ENCODE measurements around the gene SLC27A5. TPM values are rescaled to one million over a fixed set of nuclear protein-coding genes. Genes with fewer than 3 reads are reported as not detected.

The SLC27A5 gene
- total and polyA plus RNA-seq, 3 donors from 2014 or later, result 29.1 to 63.6 (median 37.8) TPM

GRCh38 chr19:58555920-58556621, 44.3 kb upstream of the SLC27A5 start:
- TF ChIP-seq POLR2A (IDR thresholded peaks at IDR 0.05) (no peak), CTCF (IDR thresholded peaks at IDR 0.05) (no peak)
- H3K9me3 ChIP-seq, result no peaks in the 10 kb centered on the region
- H3K4me1 ChIP-seq, result peaks cover 42% of the 10 kb centered on the region
- H3K27me3 ChIP-seq, result no peaks in the 10 kb centered on the region
- no peaks in the 10 kb centered on the region for H3K36me3 ChIP-seq (ENCODE audit: low read depth, missing control alignments)
- 60 to 66% methylated on average over 10 to 16 of the region's 16 CpGs for WGBS, 2 donors
- H3K27ac ChIP-seq, result peak overlapping the region; percentile 66 to 100
- intact Hi-C loops (cut with DNase I; ENCODE audit: low total_unique reads), result no loop called here
- no peak for DNase-seq
- no peak overlapping the region for H3K4me3 ChIP-seq

GRCh38 chr19:58555369-58555885, 43.6 kb upstream of the SLC27A5 start:
- WGBS, 2 donors, result 0 to 26% methylated on average over 2 to 4 of the region's 4 CpGs
- intact Hi-C loops (cut with DNase I; ENCODE audit: low total_unique reads), result no loop called here
- H3K27me3 ChIP-seq, result no peaks in the 10 kb centered on the region
- no peak for TF ChIP-seq CTCF (IDR thresholded peaks at IDR 0.05)
- no peak for TF ChIP-seq POLR2A (IDR thresholded peaks at IDR 0.05)
- H3K4me3 ChIP-seq, result peak overlapping the region; percentile 68 to 79
- H3K4me1 ChIP-seq, result peaks cover 39% of the 10 kb centered on the region
- peak; percentile 15 for DNase-seq
- no peaks in the 10 kb centered on the region for H3K36me3 ChIP-seq (ENCODE audit: low read depth, missing control alignments)
- H3K9me3 ChIP-seq, result no peaks in the 10 kb centered on the region
- peak overlapping the region; percentile 66 to 93 for H3K27ac ChIP-seq

GRCh38 chr19:58554494-58555368, 42.9 kb upstream of the SLC27A5 start, which contains the start of gene CHMP2A:
Gene CHMP2A, minus strand, starts transcription at chr19:58555105. Its CDS starts 893 bp downstream, at chr19:58554212.
- Histone ChIP-seq H3K4me3 (peak within 1 kb of the TSS; percentile 68 to 79), H3K36me3 (ENCODE audit: low read depth, missing control alignments) (peaks cover 1% of the 10 kb centered on the region)
- TF ChIP-seq CTCF (IDR thresholded peaks at IDR 0.05) (no peak), POLR2A (IDR thresholded peaks at IDR 0.05) (no peak)

GRCh38 chr19:58553799-58554493, 42.2 kb upstream of the SLC27A5 start:
- Histone ChIP-seq H3K4me1 (peaks cover 30% of the 10 kb centered on the region), H3K36me3 (ENCODE audit: low read depth, missing control alignments) (peaks cover 4% of the 10 kb centered on the region)
- intact Hi-C loops (cut with DNase I; ENCODE audit: low total_unique reads), result no loop called here

More at GRCh38 chr19:58554494-58555368, 42.9 kb upstream of the SLC27A5 start, which contains the start of gene CHMP2A:
- Histone ChIP-seq H3K9me3 (no peaks in the 10 kb centered on the region), H3K4me1 (peaks cover 32% of the 10 kb centered on the region), H3K27ac (peak within 1 kb of the TSS; percentile 66 to 93), H3K27me3 (no peaks in the 10 kb centered on the region)
- WGBS, 2 donors, result 0% methylated on average over 24 to 55 of the region's 69 CpGs
- DNase-seq, result peak; percentile 98
- intact Hi-C loops (cut with DNase I; ENCODE audit: low total_unique reads), result no loop called here

More at GRCh38 chr19:58553799-58554493, 42.2 kb upstream of the SLC27A5 start:
- no peaks in the 10 kb centered on the region for H3K9me3 ChIP-seq
- TF ChIP-seq POLR2A (IDR thresholded peaks at IDR 0.05) (no peak), CTCF (IDR thresholded peaks at IDR 0.05) (no peak)
- WGBS, 2 donors, result 19% methylated on average over 18 of the region's 18 CpGs
- H3K4me3 ChIP-seq, result peak overlapping the region; percentile 68 to 79
- DNase-seq, result no peak
- peak overlapping the region; percentile 66 to 93 for H3K27ac ChIP-seq
- no peaks in the 10 kb centered on the region for H3K27me3 ChIP-seq

All from testis (tissue), 3 donors.